Aorta (tissue), 5 donors: ENCODE measurements around the gene BIK. TPM values are rescaled to one million over a fixed set of nuclear protein-coding genes. Genes with fewer than 3 reads are reported as not detected.
A peak's percentile ranks its signal among the peaks of the same experiment; 100 is the strongest.

Experiments used
- ATAC-seq: fragments of 200-7000 bp; cut with Tn5 transposase; one replicate; pipeline ENCODE4 v1.9.1; 2022; ENCODE audit warnings: moderate library complexity; ENCODE audit not compliant: low FRiP score
- DNase-seq, 2 donors: peaks; one replicate each; pipeline ENCODE4 v3.0.0-alpha.2; 2020
- H3K27ac ChIP-seq, 2 donors: one replicate each; pipeline ENCODE4 v1.5.1; 2013; ENCODE audit warnings: low read length in 2 of 2, mild to moderate bottlenecking in 2 of 2, moderate library complexity in 2 of 2, control low read depth in 1 of 2, inconsistent platforms in 1 of 2, low read depth in 1 of 2
- H3K27me3 ChIP-seq, 2 donors: one replicate each; pipeline ENCODE4 v1.6.1; 2013; ENCODE audit warnings: control low read depth in 1 of 2, low read length in 1 of 2, mild to moderate bottlenecking in 1 of 2, moderate library complexity in 1 of 2; ENCODE audit not compliant: insufficient read depth in 2 of 2, control insufficient read depth in 1 of 2
- H3K36me3 ChIP-seq, 2 donors: one replicate each; pipeline ENCODE4 v1.6.1; 2013; ENCODE audit warnings: control low read depth in 1 of 2, low read length in 1 of 2, mild to moderate bottlenecking in 1 of 2; ENCODE audit not compliant: insufficient read depth in 2 of 2, control insufficient read depth in 1 of 2
- H3K4me1 ChIP-seq, 2 donors: one replicate each; pipeline ENCODE4 v1.6.1; 2013; ENCODE audit warnings: low read length in 2 of 2, control low read depth in 1 of 2, mild to moderate bottlenecking in 1 of 2, moderate library complexity in 1 of 2; ENCODE audit not compliant: insufficient read depth in 2 of 2, control insufficient read depth in 1 of 2
- H3K4me3 ChIP-seq, 2 donors: one replicate each; pipeline ENCODE4 v1.5.1; 2013; ENCODE audit warnings: low read length in 2 of 2, control low read depth in 1 of 2, mild to moderate bottlenecking in 1 of 2
- H3K9me3 ChIP-seq: one replicate; pipeline ENCODE4 v1.6.1; 2013; ENCODE audit warnings: mild to moderate bottlenecking, low read length; ENCODE audit not compliant: control insufficient read depth
- WGBS, 2 donors: extraction: QIAGEN DNeasy Blood & Tissue Kit; methylation state at CpG; one replicate each; pipeline ENCODE4 v1.1.7; 2013; 5-methylcytosine and 5-hydroxymethylcytosine counted together
- intact Hi-C, 2 donors: fragments of 100-400 bp; cut with DNase I; formaldehyde crosslinking; loops; one replicate each; pipeline versions ENCODE4 v1.14.2 to v1.15.0; 2022
- polyA plus RNA-seq, 2 donors: library from polyadenylated mRNA; stranded (reverse); fragments of 200-250 nt; gene quantifications; one replicate each; pipeline ENCODE4 v1.2.3, GENCODE V29; 2013
- total RNA-seq, 2 donors: library from RNA; stranded (reverse); fragmentation: NEBNext Ultra II Directional; extraction: Animal tissue kit (Norgen Biotek cat#: 25700); gene quantifications; one replicate each; pipeline ENCODE4 v1.2.1, GENCODE V29; 2021
- donor health status: healthy with polysubstance abuse.
- donor health status: Bipolar disorder and iron deficiency.
- donor health status: DM: no; HTN: no; CAD: no.
- donor health status: DM: no; HTN: no; CAD: no.
- donor health status: DM: yes; HTN: yes; CAD: no.

BIK gene
- total and polyA plus RNA-seq, 4 donors: 0.23 to 1.6 TPM; not detected in 2

GRCh38 chr22:43110927-43111623 lies 525 bp downstream of the BIK start:
- H3K4me1 ChIP-seq: no peaks in the 10 kb centered on the region
- intact Hi-C loops: no loop called here
- H3K27me3 ChIP-seq: no peaks in the 10 kb centered on the region
- H3K9me3 ChIP-seq: no peaks in the 10 kb centered on the region
- ATAC-seq: peak; percentile 34
- no peak for DNase-seq
- H3K36me3 ChIP-seq: no peaks in the 10 kb centered on the region
- 5% methylated on average over 84 to 86 of the region's 86 CpGs for WGBS, 2 donors
- H3K27ac ChIP-seq: no peak overlapping the region
- H3K4me3 ChIP-seq: peak overlapping the region; percentile 18 to 19

GRCh38 chr22:43113526-43114251 lies 3.1 kb downstream of the BIK start:
- no peak for DNase-seq
- intact Hi-C loops: no loop called here
- Histone ChIP-seq H3K36me3 (no peaks in the 10 kb centered on the region), H3K9me3 (no peaks in the 10 kb centered on the region), H3K27me3 (no peaks in the 10 kb centered on the region), H3K4me1 (no peaks in the 10 kb centered on the region), H3K27ac (no peak overlapping the region), H3K4me3 (no peak overlapping the region)
- ATAC-seq: no peak
- WGBS, 2 donors: 63 to 73% methylated on average over 13 of the region's 13 CpGs

- Histone ChIP-seq H3K9me3 (no peaks in the 10 kb centered on the region), H3K36me3 (no peaks in the 10 kb centered on the region), H3K4me3 (no peak overlapping the region), H3K27me3 (no peaks in the 10 kb centered on the region), H3K4me1 (no peaks in the 10 kb centered on the region), H3K27ac (no peak overlapping the region)
- 52 to 53% methylated on average over 5 of the region's 5 CpGs for WGBS, 2 donors
- ATAC-seq (no peak), DNase-seq (no peak)
- intact Hi-C loops: no loop called here
Observed at GRCh38 chr22:43114958-43115357, 4.4 kb downstream of the BIK start.

GRCh38 chr22:43116932-43117331 lies 6.4 kb downstream of the BIK start:
- Histone ChIP-seq H3K4me3 (no peak overlapping the region), H3K36me3 (no peaks in the 10 kb centered on the region), H3K27ac (no peak overlapping the region), H3K27me3 (no peaks in the 10 kb centered on the region), H3K4me1 (no peaks in the 10 kb centered on the region), H3K9me3 (no peaks in the 10 kb centered on the region)
- intact Hi-C loops: no loop called here
- ATAC-seq: no peak
- no peak for DNase-seq
- 89 to 92% methylated on average over 7 of the region's 7 CpGs for WGBS, 2 donors

GRCh38 chr22:43118024-43118849 lies 7.7 kb downstream of the BIK start:
- intact Hi-C loops: no loop called here
- H3K27me3 ChIP-seq: no peaks in the 10 kb centered on the region
- 80 to 85% methylated on average over 21 of the region's 21 CpGs for WGBS, 2 donors
- ATAC-seq (no peak), DNase-seq (no peak)
- no peak overlapping the region for H3K27ac ChIP-seq
- H3K36me3 ChIP-seq: no peaks in the 10 kb centered on the region
- no peaks in the 10 kb centered on the region for H3K9me3 ChIP-seq
- H3K4me1 ChIP-seq: no peaks in the 10 kb centered on the region
- H3K4me3 ChIP-seq: no peak overlapping the region

DNA sequence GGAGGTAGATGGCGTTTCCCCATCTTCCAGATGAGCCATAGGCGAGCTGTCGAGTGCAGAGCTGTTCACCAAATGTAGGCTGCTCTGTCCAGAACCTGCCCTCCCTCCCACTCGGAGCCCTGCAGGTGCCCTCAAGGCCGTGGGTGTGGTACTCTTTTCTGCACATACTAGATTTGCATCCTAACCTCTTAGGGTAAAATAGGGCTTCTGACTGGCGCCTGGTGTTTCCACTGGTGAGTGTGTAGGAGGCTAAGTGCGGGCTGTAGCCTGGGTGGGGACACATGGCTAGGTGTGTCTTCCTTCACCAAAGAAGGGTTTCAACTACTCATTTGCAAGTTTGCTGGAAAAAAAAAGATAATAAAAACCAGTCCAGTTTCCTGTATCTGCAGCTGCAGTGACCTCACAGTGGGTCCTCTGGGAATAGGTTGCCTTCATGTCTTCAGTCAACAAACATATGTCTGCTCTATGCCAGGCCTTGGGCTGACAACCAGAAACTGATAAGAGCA lies 8.5 kb downstream of the BIK start:
- no peaks in the 10 kb centered on the region for H3K9me3 ChIP-seq
- no peaks in the 10 kb centered on the region for H3K36me3 ChIP-seq
- no peak overlapping the region for H3K4me3 ChIP-seq
- 85 to 90% methylated on average over 7 of the region's 7 CpGs for WGBS, 2 donors
- no peak for DNase-seq
- ATAC-seq: no peak
- H3K4me1 ChIP-seq: no peaks in the 10 kb centered on the region
- intact Hi-C loops: no loop called here
- no peaks in the 10 kb centered on the region for H3K27me3 ChIP-seq
- H3K27ac ChIP-seq: no peak overlapping the region

- ATAC-seq (no peak), DNase-seq (no peak)
- Histone ChIP-seq H3K27ac (no peak overlapping the region), H3K27me3 (no peaks in the 10 kb centered on the region), H3K36me3 (no peaks in the 10 kb centered on the region), H3K4me1 (peaks cover 0 to 2% of the 10 kb centered on the region in 2 donors), H3K4me3 (no peak overlapping the region), H3K9me3 (no peaks in the 10 kb centered on the region)
- intact Hi-C loops: no loop called here
- 55 to 66% methylated on average over 5 of the region's 5 CpGs for WGBS, 2 donors
Observed at GRCh38 chr22:43126501-43127165, 16.1 kb downstream of the BIK start.

- DNase-seq (no peak), ATAC-seq (no peak)
- intact Hi-C loops: no loop called here
- Histone ChIP-seq H3K9me3 (no peaks in the 10 kb centered on the region), H3K4me3 (no peak overlapping the region), H3K27ac (no peak overlapping the region), H3K27me3 (no peaks in the 10 kb centered on the region), H3K36me3 (no peaks in the 10 kb centered on the region), H3K4me1 (peaks cover 0 to 3% of the 10 kb centered on the region in 2 donors)
- WGBS, 2 donors: 91 to 94% methylated on average over 17 of the region's 17 CpGs
Observed at GRCh38 chr22:43127166-43127908, 16.8 kb downstream of the BIK start.
